Natural killer cell (primary cell): Measurements from ENCODE around the gene KLF3. TPM values are rescaled to one million over a fixed set of nuclear protein-coding genes. Genes with fewer than 3 reads are reported as not detected.

ENCODE experiments used
- ATAC-seq, 3 donors: fragments of 150-1000 bp in 2 of 3; fragments of 200-7000 bp in 1 of 3; cut with Tn5 transposase; 1 replicate in 1 of 3; 2 replicates in 2 of 3; pipeline ENCODE4 v1.10.0; 2021; ENCODE audit warnings: mild to moderate bottlenecking in 2 of 3, moderate library complexity in 2 of 3
- DNase-seq, 2 donors: peaks; one replicate each; pipeline versions ENCODE4 v3.0.0 to v3.0.0-alpha.2; 2013 to 2021; ENCODE audit warnings: mixed read lengths in 1 of 2
- H3K27ac ChIP-seq: one replicate; pipeline ENCODE4 v1.5.1; 2013; ENCODE audit warnings: mild to moderate bottlenecking, low read length
- H3K27me3 ChIP-seq: one replicate; pipeline ENCODE4 v1.6.1; 2013; ENCODE audit warnings: low read length; ENCODE audit not compliant: control insufficient read depth, insufficient read depth
- H3K36me3 ChIP-seq: one replicate; pipeline ENCODE4 v1.6.1; 2013; ENCODE audit warnings: low read length; ENCODE audit not compliant: control insufficient read depth, insufficient read depth
- H3K4me1 ChIP-seq: one replicate; pipeline ENCODE4 v1.6.1; 2013; ENCODE audit warnings: low read length; ENCODE audit not compliant: control insufficient read depth, insufficient read depth
- H3K4me3 ChIP-seq: one replicate; pipeline ENCODE4 v1.5.1; 2013; ENCODE audit warnings: low read length
- H3K9me3 ChIP-seq: one replicate; pipeline ENCODE4 v1.6.1; 2013; ENCODE audit warnings: low read length; ENCODE audit not compliant: control insufficient read depth, insufficient read depth
- H3K27ac Mint-ChIP-seq, 2 donors: one replicate each; pipeline ENCODE4 v1.8.0; 2022; ENCODE audit warnings: mild to moderate bottlenecking in 2 of 2, mixed read lengths in 2 of 2, moderate library complexity in 1 of 2
- H3K27me3 Mint-ChIP-seq, 2 donors: one replicate each; pipeline ENCODE4 v1.8.0; 2022; ENCODE audit warnings: low read depth in 2 of 2, mixed read lengths in 2 of 2
- H3K36me3 Mint-ChIP-seq: one replicate; pipeline ENCODE4 v1.8.0; 2022; ENCODE audit warnings: mixed read lengths
- H3K4me1 Mint-ChIP-seq, 2 donors: one replicate each; pipeline ENCODE4 v1.8.0; 2022; ENCODE audit warnings: mixed read lengths in 2 of 2
- H3K4me3 Mint-ChIP-seq: one replicate; pipeline ENCODE4 v1.8.0; 2022; ENCODE audit warnings: mild to moderate bottlenecking, moderate library complexity, mixed read lengths
- H3K9me3 Mint-ChIP-seq, 2 donors: one replicate each; pipeline ENCODE4 v1.8.0; 2022; ENCODE audit warnings: mixed read lengths in 2 of 2
- WGBS: methylation state at CpG from one replicate; pipeline ENCODE4 v1.1.7; 2013; ENCODE audit warnings: missing lambda C conversion rate; ENCODE audit not compliant: insufficient coverage; 5-methylcytosine and 5-hydroxymethylcytosine counted together
- intact Hi-C: fragments of 100-400 bp; cut with micrococcal nuclease; formaldehyde crosslinking; loops from one replicate; pipeline ENCODE4 v1.14.2; 2022
- total RNA-seq, 4 donors: library from RNA; stranded (reverse); fragments of 120-200 nt in 1 of 4; gene quantifications; one replicate each; pipeline versions ENCODE4 v1.2.3 to v1.2.4, GENCODE V29; 2013 to 2022
- TF ChIP-seq, protein P1 (sequence below): fragments of 200-600 bp; IDR thresholded peaks from one replicate; pipeline ENCODE4 v1.8.0; 2022; ENCODE audit warnings: antibody characterized with exemption

The KLF3 gene
- total RNA-seq, 3 donors from 2014 or later (not counting 1 experiment from before 2014, with no cell fraction given) = 109 to 114 (median 112) TPM

- Histone ChIP-seq H3K9me3 (peaks cover 14% of the 10 kb centered on the region), H3K27ac (no peak overlapping the region), H3K27me3 (peaks cover 2% of the 10 kb centered on the region), H3K4me3 (no peak overlapping the region), H3K4me1 (peaks cover 22% of the 10 kb centered on the region), H3K36me3 (no peaks in the 10 kb centered on the region)
- no peak overlapping the region for H3K4me3 Mint-ChIP-seq
- H3K27me3 Mint-ChIP-seq = peaks cover 3 to 11% of the 10 kb centered on the region in 2 donors
- peaks cover 6 to 13% of the 10 kb centered on the region in 2 donors for H3K9me3 Mint-ChIP-seq
- no peaks in the 10 kb centered on the region for H3K36me3 Mint-ChIP-seq
- intact Hi-C loops = loop anchor here (1.0 to 5.0 kb wide), 5 partner anchors 54 to 669 kb away; no protein-coding TSS in a partner anchor
- TF ChIP-seq, protein P1, sequence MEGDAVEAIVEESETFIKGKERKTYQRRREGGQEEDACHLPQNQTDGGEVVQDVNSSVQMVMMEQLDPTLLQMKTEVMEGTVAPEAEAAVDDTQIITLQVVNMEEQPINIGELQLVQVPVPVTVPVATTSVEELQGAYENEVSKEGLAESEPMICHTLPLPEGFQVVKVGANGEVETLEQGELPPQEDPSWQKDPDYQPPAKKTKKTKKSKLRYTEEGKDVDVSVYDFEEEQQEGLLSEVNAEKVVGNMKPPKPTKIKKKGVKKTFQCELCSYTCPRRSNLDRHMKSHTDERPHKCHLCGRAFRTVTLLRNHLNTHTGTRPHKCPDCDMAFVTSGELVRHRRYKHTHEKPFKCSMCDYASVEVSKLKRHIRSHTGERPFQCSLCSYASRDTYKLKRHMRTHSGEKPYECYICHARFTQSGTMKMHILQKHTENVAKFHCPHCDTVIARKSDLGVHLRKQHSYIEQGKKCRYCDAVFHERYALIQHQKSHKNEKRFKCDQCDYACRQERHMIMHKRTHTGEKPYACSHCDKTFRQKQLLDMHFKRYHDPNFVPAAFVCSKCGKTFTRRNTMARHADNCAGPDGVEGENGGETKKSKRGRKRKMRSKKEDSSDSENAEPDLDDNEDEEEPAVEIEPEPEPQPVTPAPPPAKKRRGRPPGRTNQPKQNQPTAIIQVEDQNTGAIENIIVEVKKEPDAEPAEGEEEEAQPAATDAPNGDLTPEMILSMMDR = peak; percentile 98
- H3K4me1 Mint-ChIP-seq = peaks cover 29 to 45% of the 10 kb centered on the region in 2 donors
- DNase-seq (peak; percentile 79 to 89), ATAC-seq (peak; percentile 65 to 76 (median 75))
- H3K27ac Mint-ChIP-seq = peak overlapping the region in 1 of 2 donors; percentile 61
- WGBS = 19% methylated on average over 22 of the region's 23 CpGs
Measured at GRCh38 chr4:38730830-38731646, 67.0 kb downstream of the KLF3 start.

DNA sequence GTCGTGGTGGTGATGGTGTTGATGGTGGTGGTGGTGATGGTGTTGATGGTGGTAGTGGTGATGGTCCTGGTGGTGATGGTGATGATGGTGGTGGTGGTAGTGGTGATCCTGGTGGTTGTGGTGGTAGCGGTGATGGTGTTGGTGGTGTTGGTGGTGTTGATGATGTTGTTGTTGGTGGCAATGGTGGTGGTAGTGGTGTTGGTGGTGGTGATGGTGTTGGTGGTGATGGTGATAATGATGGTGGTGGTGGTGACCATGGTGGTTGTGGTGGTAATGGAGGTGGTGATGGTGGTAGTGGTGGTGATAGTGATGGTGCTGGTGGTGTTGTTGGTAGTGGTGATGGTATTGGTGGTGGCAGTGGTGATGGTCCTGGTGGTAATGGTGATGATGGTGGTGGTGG, 69.7 kb downstream of the KLF3 start:
- Histone ChIP-seq H3K27ac (no peak overlapping the region), H3K27me3 (peaks cover 2% of the 10 kb centered on the region), H3K36me3 (no peaks in the 10 kb centered on the region), H3K9me3 (peaks cover 14% of the 10 kb centered on the region), H3K4me1 (peaks cover 17% of the 10 kb centered on the region), H3K4me3 (no peak overlapping the region)
- ATAC-seq (no peak), DNase-seq (peak; percentile 11 to 33)
- TF ChIP-seq, protein P1 = no peak
- peaks cover 20 to 37% of the 10 kb centered on the region in 2 donors for H3K4me1 Mint-ChIP-seq
- H3K27ac Mint-ChIP-seq = peak overlapping the region; percentile 44 to 91
- intact Hi-C loops = loop anchor here (5.0 kb wide), 1 partner anchor 56 kb away; no protein-coding TSS in a partner anchor
- H3K27me3 Mint-ChIP-seq = peaks cover 10 to 11% of the 10 kb centered on the region in 2 donors
- peak overlapping the region; percentile 52 for H3K4me3 Mint-ChIP-seq
- no peaks in the 10 kb centered on the region for H3K36me3 Mint-ChIP-seq
- 81% methylated on average over 2 of the region's 2 CpGs for WGBS
- peaks cover 6 to 13% of the 10 kb centered on the region in 2 donors for H3K9me3 Mint-ChIP-seq

- peaks cover 16 to 31% of the 10 kb centered on the region in 2 donors for H3K4me1 Mint-ChIP-seq
- peaks cover 6 to 13% of the 10 kb centered on the region in 2 donors for H3K9me3 Mint-ChIP-seq
- 98% methylated on average over 5 of the region's 5 CpGs for WGBS
- Histone ChIP-seq H3K27me3 (peaks cover 2% of the 10 kb centered on the region), H3K4me1 (peaks cover 12% of the 10 kb centered on the region), H3K36me3 (no peaks in the 10 kb centered on the region), H3K9me3 (peaks cover 14% of the 10 kb centered on the region), H3K27ac (no peak overlapping the region), H3K4me3 (no peak overlapping the region)
- TF ChIP-seq, protein P1 = no peak
- intact Hi-C loops = loop anchor here (5.0 kb wide), 1 partner anchor 57 kb away; no protein-coding TSS in a partner anchor
- DNase-seq (no peak), ATAC-seq (no peak)
- no peaks in the 10 kb centered on the region for H3K36me3 Mint-ChIP-seq
- H3K4me3 Mint-ChIP-seq = peak overlapping the region; percentile 52
- peak overlapping the region; percentile 44 to 91 for H3K27ac Mint-ChIP-seq
- peaks cover 10 to 11% of the 10 kb centered on the region in 2 donors for H3K27me3 Mint-ChIP-seq
Measured at GRCh38 chr4:38734446-38734845, 70.4 kb downstream of the KLF3 start.
